Upper lobe of right lung (tissue), 1 donor: Measurements from ENCODE around the gene PCDHGB7. TPM values are rescaled to one million over a fixed set of nuclear protein-coding genes. Genes with fewer than 3 reads are reported as not detected.
"Not testable (repeated sequence)": the region's sequence is repeated elsewhere in the genome, so short reads cannot be mapped to it uniquely, and the experiment has no call there.

Experiments used
- ATAC-seq: fragments of 200-7000 bp; cut with Tn5 transposase; one replicate; pipeline ENCODE4 v1.9.1; 2020; ENCODE audit warnings: mild to moderate bottlenecking, moderate library complexity
- DNase-seq: peaks from one replicate; pipeline ENCODE4 v3.0.0-alpha.2; 2020
- H3K27ac ChIP-seq: fragments of 200-600 bp; one replicate; pipeline ENCODE4 v1.8.0; 2022
- H3K27me3 ChIP-seq: fragments of 200-600 bp; one replicate; pipeline ENCODE4 v1.8.0; 2022; ENCODE audit warnings: mild to moderate bottlenecking
- H3K36me3 ChIP-seq: fragments of 200-600 bp; one replicate; pipeline ENCODE4 v1.8.0; 2022
- H3K4me1 ChIP-seq: fragments of 200-600 bp; one replicate; pipeline ENCODE4 v1.8.0; 2022
- H3K4me3 ChIP-seq: fragments of 200-600 bp; one replicate; pipeline ENCODE4 v1.8.0; 2022; ENCODE audit warnings: mild to moderate bottlenecking
- H3K9me3 ChIP-seq: fragments of 200-600 bp; one replicate; pipeline ENCODE4 v1.8.0; 2022
- CTCF ChIP-seq: fragments of 200-600 bp; IDR thresholded peaks from one replicate; pipeline ENCODE4 v1.8.0; 2022; ENCODE audit warnings: antibody characterized with exemption
- intact Hi-C: fragments of 100-400 bp; cut with DNase I; formaldehyde crosslinking; loops from one replicate; pipeline ENCODE4 v1.11.0; 2022
- long read RNA-seq: library from polyadenylated mRNA; unstranded; transcript quantifications from one replicate; pipeline ENCODE4 v2.0.0, GENCODE V29; 2021
- total RNA-seq: library from RNA; stranded (reverse); fragmentation: NEBNext Ultra II Directional; extraction: Animal tissue kit (Norgen Biotek cat#: 25700); gene quantifications from one replicate; pipeline ENCODE4 v1.2.1, GENCODE V29; 2021
- donor health status: DM: no; HTN: yes; CAD: no; lungs with severe emphysema.

PCDHGB7 gene
- 15.4 TPM for total RNA-seq
- long read RNA-seq, full-length matches to known transcripts, result 5 of 6 reads
- long read RNA-seq, partial matches to known transcripts, result 1 of 6 reads
- long read RNA-seq, other reads (novel, unspliced or antisense), result 0 of 6 reads

- TF ChIP-seq CTCF, result peak; percentile 67
- ATAC-seq (peak; percentile 94), DNase-seq (peak; percentile 89)
- H3K27me3 ChIP-seq, intact Hi-C loops, H3K4me1 ChIP-seq, H3K36me3 ChIP-seq: not testable (repeated sequence)
- Histone ChIP-seq H3K4me3 (peak within 1 kb of the TSS; percentile 46), H3K27ac (peak within 1 kb of the TSS; percentile 48), H3K9me3 (peaks cover 63% of the 10 kb centered on the region)
These were observed at the start of gene PCDHGB7 for GRCh38 chr5:141417494-141418172. PCDHGB7 (plus strand) TSS chr5:141417677; CDS start chr5:141417860, 183 bp downstream.

GRCh38 chr5:141369994-141370848 is 47.3 kb upstream of the PCDHGB7 start, which contains the start of gene PCDHGB3:
PCDHGB3 (plus strand) TSS chr5:141370242; CDS start chr5:141370395, 153 bp downstream.
- ATAC-seq (peak; percentile 83), DNase-seq (no peak)
- peaks cover 27% of the 10 kb centered on the region for H3K9me3 ChIP-seq
- H3K27me3 ChIP-seq, result peaks cover 18% of the 10 kb centered on the region
- peak; percentile 25 for TF ChIP-seq CTCF
- no peaks in the 10 kb centered on the region for H3K36me3 ChIP-seq
- H3K27ac ChIP-seq, result no peak within 1 kb of the TSS
- no peaks in the 10 kb centered on the region for H3K4me1 ChIP-seq
- peak within 1 kb of the TSS; percentile 32 for H3K4me3 ChIP-seq
- intact Hi-C loops, result no loop called here

GRCh38 chr5:141371572-141372475 is 45.7 kb upstream of the PCDHGB7 start:
- ATAC-seq, result no peak
- H3K36me3 ChIP-seq, result no peaks in the 10 kb centered on the region

DNA sequence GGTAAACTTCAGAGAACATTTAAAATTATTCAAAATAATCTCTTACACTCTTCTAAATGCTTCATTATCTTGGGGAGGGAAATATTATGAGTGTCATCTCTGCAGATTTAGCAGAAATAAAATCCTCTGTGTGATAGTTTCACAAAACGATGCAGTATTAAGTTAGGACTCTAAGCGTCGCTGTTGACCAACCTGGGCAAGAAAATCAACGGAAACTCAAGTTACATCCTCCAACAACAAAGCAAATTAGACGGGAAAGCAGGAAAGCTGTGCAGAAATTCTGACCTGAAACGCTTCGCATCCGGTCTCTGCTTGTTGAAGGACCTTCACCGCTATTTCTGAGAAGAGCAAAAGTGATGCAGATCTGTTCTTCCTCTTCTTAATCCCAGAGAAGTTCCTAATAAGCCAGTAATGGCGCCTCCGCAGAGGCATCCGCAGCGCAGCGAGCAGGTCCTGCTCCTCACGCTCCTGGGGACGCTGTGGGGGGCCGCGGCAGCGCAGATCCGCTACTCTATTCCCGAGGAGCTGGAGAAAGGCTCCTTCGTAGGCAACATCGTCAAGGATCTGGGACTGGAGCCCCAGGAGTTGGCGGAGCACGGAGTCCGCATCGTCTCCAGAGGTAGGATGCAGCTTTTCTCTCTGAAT is 43.7 kb upstream of the PCDHGB7 start, which contains the start of gene PCDHGA6:
Gene PCDHGA6, plus strand, starts transcription at position 219 of the 645 bp plus-strand sequence. Its CDS starts 193 bp downstream, at position 412.
- Histone ChIP-seq H3K27me3 (peaks cover 7% of the 10 kb centered on the region), H3K36me3 (no peaks in the 10 kb centered on the region), H3K9me3 (peaks cover 36% of the 10 kb centered on the region), H3K4me1 (no peaks in the 10 kb centered on the region), H3K4me3 (no peak within 1 kb of the TSS), H3K27ac (no peak within 1 kb of the TSS)
- intact Hi-C loops, result no loop called here
- DNase-seq (no peak), ATAC-seq (no peak)
- peak; percentile 41 for TF ChIP-seq CTCF

More at GRCh38 chr5:141371572-141372475, 45.7 kb upstream of the PCDHGB7 start:
- H3K27me3 ChIP-seq, result peaks cover 7% of the 10 kb centered on the region
- TF ChIP-seq CTCF, result no peak
- no peak overlapping the region for H3K27ac ChIP-seq
- H3K4me1 ChIP-seq, result no peaks in the 10 kb centered on the region
- H3K9me3 ChIP-seq, result peaks cover 30% of the 10 kb centered on the region
- intact Hi-C loops, result no loop called here
- DNase-seq, result no peak
- H3K4me3 ChIP-seq, result no peak overlapping the region
